ENCODE results near the gene UBE2F.

DNA sequence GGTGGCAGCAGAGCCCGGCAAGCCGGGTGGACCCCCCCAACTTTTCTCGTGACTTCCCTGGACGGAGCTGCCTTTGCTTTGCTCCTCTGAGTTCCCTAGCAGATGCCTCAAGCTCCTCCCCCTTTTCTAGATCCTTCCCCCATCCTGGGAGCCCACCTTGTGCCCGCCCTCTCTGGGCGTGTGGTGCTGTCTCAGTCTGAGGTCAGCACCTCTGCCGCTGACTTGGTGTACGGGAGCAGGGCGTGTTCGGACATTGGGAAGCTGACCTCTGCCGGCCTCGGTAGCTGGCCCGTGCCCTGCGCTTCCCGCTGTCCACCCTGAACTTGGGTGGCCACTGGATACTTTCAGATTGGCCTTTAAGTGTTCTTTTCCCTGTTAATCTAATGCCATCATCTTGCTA lies 113.7 kb downstream of the UBE2F start:
- TF ChIP-seq, protein P1, sequence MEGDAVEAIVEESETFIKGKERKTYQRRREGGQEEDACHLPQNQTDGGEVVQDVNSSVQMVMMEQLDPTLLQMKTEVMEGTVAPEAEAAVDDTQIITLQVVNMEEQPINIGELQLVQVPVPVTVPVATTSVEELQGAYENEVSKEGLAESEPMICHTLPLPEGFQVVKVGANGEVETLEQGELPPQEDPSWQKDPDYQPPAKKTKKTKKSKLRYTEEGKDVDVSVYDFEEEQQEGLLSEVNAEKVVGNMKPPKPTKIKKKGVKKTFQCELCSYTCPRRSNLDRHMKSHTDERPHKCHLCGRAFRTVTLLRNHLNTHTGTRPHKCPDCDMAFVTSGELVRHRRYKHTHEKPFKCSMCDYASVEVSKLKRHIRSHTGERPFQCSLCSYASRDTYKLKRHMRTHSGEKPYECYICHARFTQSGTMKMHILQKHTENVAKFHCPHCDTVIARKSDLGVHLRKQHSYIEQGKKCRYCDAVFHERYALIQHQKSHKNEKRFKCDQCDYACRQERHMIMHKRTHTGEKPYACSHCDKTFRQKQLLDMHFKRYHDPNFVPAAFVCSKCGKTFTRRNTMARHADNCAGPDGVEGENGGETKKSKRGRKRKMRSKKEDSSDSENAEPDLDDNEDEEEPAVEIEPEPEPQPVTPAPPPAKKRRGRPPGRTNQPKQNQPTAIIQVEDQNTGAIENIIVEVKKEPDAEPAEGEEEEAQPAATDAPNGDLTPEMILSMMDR (IDR thresholded peaks at IDR 0.05) = no peak
- no peak for TF ChIP-seq RARB (CRISPR knock-in tag; IDR thresholded peaks at IDR 0.05)
- no peak for TF ChIP-seq POLR2A (IDR thresholded peaks at IDR 0.05; ENCODE audit: low read length)
- no peak for TF ChIP-seq MAFK (IDR thresholded peaks at IDR 0.05; ENCODE audit: partially characterized antibody)
- TF ChIP-seq EP300 (IDR thresholded peaks at IDR 0.05) = no peak
- no peak for TF ChIP-seq JUNB (IDR thresholded peaks at IDR 0.05)
- no peak for TF ChIP-seq CEBPB (IDR thresholded peaks at IDR 0.05)
- TF ChIP-seq REST (IDR thresholded peaks at IDR 0.05) = no peak
- no peak for TF ChIP-seq MAZ (IDR thresholded peaks at IDR 0.05; ENCODE audit: borderline replicate concordance, low read depth, low read length)
- TF ChIP-seq BCL3 (IDR thresholded peaks at IDR 0.05) = no peak
- no peak for TF ChIP-seq NFE2L2 (conservative IDR thresholded peaks at IDR 0.05; ENCODE audit: low read length)
- no peak for TF ChIP-seq GATA3 (IDR thresholded peaks at IDR 0.05; ENCODE audit: borderline replicate concordance)
- TF ChIP-seq, protein P2, sequence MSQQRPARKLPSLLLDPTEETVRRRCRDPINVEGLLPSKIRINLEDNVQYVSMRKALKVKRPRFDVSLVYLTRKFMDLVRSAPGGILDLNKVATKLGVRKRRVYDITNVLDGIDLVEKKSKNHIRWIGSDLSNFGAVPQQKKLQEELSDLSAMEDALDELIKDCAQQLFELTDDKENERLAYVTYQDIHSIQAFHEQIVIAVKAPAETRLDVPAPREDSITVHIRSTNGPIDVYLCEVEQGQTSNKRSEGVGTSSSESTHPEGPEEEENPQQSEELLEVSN (IDR thresholded peaks at IDR 0.05; ENCODE audit: borderline replicate concordance, low read depth) = no peak

All from A549 (cell line).